Measurements from ENCODE around the gene CTNNB1. TPM values are rescaled to one million over a fixed set of nuclear protein-coding genes. Genes with fewer than 3 reads are reported as not detected.

CTNNB1 gene
- total RNA-seq, 1 donor from 2014 or later, result 1,006 TPM

DNA sequence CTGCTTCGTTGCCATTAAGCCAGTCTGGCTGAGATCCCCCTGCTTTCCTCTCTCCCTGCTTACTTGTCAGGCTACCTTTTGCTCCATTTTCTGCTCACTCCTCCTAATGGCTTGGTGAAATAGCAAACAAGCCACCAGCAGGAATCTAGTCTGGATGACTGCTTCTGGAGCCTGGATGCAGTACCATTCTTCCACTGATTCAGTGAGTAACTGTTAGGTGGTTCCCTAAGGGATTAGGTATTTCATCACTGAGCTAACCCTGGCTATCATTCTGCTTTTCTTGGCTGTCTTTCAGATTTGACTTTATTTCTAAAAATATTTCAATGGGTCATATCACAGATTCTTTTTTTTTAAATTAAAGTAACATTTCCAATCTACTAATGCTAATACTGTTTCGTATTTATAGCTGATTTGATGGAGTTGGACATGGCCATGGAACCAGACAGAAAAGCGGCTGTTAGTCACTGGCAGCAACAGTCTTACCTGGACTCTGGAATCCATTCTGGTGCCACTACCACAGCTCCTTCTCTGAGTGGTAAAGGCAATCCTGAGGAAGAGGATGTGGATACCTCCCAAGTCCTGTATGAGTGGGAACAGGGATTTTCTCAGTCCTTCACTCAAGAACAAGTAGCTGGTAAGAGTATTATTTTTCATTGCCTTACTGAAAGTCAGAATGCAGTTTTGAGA lies 25.0 kb downstream of the CTNNB1 start:
- H3K4me3 ChIP-seq (ENCODE audit: low read depth, low read length), result no peak overlapping the region
- FAIRE-seq, result no peak
- H3K27me3 ChIP-seq (ENCODE audit: control insufficient read depth, insufficient read depth, low read length), result no peaks in the 10 kb centered on the region
- peaks cover 17% of the 10 kb centered on the region for H3K36me3 ChIP-seq (ENCODE audit: control insufficient read depth, insufficient read depth, low read length)
- TF ChIP-seq, protein P1, sequence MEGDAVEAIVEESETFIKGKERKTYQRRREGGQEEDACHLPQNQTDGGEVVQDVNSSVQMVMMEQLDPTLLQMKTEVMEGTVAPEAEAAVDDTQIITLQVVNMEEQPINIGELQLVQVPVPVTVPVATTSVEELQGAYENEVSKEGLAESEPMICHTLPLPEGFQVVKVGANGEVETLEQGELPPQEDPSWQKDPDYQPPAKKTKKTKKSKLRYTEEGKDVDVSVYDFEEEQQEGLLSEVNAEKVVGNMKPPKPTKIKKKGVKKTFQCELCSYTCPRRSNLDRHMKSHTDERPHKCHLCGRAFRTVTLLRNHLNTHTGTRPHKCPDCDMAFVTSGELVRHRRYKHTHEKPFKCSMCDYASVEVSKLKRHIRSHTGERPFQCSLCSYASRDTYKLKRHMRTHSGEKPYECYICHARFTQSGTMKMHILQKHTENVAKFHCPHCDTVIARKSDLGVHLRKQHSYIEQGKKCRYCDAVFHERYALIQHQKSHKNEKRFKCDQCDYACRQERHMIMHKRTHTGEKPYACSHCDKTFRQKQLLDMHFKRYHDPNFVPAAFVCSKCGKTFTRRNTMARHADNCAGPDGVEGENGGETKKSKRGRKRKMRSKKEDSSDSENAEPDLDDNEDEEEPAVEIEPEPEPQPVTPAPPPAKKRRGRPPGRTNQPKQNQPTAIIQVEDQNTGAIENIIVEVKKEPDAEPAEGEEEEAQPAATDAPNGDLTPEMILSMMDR (IDR thresholded peaks at IDR 0.05; ENCODE audit: insufficient read depth, low read length, severe bottlenecking), result no peak
- DNase-seq (ENCODE audit: low read depth), result peak; percentile 59

DNA sequence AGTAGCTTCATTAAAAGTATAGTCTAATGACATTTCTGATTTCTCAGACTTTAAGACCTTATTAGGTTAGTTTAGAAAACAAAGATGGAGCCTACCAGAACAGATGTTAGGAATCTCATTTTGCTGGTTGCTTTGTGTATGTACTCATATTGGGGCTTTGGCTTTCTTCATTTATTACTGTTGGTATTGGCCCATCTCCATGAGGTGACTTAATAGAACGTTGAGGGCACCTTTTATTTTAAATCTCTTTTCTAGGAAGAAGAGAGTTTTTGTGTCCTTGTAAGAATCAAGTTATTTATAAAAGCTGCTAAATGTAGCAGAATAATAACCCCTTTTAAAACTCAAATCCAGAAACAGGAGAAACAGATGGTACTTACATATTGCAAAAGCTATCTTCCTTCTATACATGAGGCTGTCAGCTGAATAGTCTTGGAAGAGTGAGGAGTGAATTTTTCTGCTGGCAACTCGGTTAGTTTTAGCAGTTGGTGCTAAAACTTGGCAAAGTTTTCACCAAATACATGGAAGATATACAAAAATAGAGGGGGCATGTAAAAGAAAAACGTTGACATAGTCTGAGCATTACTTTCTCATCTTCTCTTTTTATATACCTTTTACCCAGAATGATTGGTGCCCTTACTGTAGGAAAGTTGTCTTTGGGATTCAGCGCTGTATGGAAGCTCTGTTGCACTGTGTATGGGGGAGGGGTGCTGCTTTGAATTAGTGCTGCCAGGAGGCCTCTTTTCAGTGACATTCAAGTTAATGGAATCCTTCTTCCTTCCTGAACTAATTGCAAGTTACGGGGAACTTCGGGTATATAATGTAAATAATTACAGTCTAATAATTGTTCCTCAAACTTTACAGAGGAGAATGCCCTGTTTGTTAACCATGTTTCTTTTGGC lies 35.8 kb downstream of the CTNNB1 start:
- FAIRE-seq (no peak), DNase-seq (ENCODE audit: low read depth) (no peak)
- H3K36me3 ChIP-seq (ENCODE audit: control insufficient read depth, insufficient read depth, low read length), result peaks cover 33% of the 10 kb centered on the region
- TF ChIP-seq, protein P1 (IDR thresholded peaks at IDR 0.05; ENCODE audit: insufficient read depth, low read length, severe bottlenecking), result no peak
- no peak overlapping the region for H3K4me3 ChIP-seq (ENCODE audit: low read depth, low read length)
- H3K27me3 ChIP-seq (ENCODE audit: control insufficient read depth, insufficient read depth, low read length), result no peaks in the 10 kb centered on the region

DNA sequence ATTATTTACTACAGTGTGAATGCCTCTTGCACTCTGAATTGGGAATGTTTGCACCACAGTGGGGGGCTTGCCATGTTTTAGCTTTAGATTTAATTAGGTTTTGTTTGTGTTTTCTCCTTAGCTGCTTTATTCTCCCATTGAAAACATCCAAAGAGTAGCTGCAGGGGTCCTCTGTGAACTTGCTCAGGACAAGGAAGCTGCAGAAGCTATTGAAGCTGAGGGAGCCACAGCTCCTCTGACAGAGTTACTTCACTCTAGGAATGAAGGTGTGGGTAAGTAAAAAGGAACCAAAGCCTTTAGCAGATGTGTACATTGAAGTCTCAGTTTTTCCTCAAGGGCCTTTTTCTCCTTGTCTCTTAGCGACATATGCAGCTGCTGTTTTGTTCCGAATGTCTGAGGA lies 36.9 kb downstream of the CTNNB1 start:
- no peak for DNase-seq (ENCODE audit: low read depth)
- Histone ChIP-seq H3K36me3 (ENCODE audit: control insufficient read depth, insufficient read depth, low read length) (peaks cover 34% of the 10 kb centered on the region), H3K4me3 (ENCODE audit: low read depth, low read length) (no peak overlapping the region), H3K27me3 (ENCODE audit: control insufficient read depth, insufficient read depth, low read length) (no peaks in the 10 kb centered on the region)
- TF ChIP-seq, protein P1 (IDR thresholded peaks at IDR 0.05; ENCODE audit: insufficient read depth, low read length, severe bottlenecking), result no peak
- FAIRE-seq, result no peak

DNA sequence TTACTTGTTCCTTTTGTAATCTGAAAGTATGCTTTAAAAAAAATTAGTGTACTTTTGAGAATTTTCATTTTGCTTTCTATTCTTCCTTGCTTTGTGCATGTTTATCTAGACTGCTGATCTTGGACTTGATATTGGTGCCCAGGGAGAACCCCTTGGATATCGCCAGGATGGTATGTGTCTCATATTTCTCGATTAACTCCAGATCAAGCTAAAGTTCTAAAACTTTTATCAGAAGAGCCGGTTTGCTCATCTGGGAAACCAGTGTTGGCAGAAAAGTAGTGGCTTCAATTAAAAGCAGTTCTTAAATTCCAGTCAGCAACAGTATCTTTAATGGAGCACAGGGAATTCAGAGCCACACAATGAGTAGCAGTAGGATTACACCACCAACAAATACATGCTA lies 38.6 kb downstream of the CTNNB1 start:
- DNase-seq (ENCODE audit: low read depth) (no peak), FAIRE-seq (no peak)
- Histone ChIP-seq H3K4me3 (ENCODE audit: low read depth, low read length) (no peak overlapping the region), H3K27me3 (ENCODE audit: control insufficient read depth, insufficient read depth, low read length) (no peaks in the 10 kb centered on the region), H3K36me3 (ENCODE audit: control insufficient read depth, insufficient read depth, low read length) (peaks cover 34% of the 10 kb centered on the region)
- TF ChIP-seq, protein P1 (IDR thresholded peaks at IDR 0.05; ENCODE audit: insufficient read depth, low read length, severe bottlenecking), result no peak

DNA sequence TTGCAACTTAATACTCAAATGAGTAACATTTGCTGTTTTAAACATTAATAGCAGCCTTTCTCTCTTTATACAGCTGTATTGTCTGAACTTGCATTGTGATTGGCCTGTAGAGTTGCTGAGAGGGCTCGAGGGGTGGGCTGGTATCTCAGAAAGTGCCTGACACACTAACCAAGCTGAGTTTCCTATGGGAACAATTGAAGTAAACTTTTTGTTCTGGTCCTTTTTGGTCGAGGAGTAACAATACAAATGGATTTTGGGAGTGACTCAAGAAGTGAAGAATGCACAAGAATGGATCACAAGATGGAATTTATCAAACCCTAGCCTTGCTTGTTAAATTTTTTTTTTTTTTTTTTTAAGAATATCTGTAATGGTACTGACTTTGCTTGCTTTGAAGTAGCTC lies 40.3 kb downstream of the CTNNB1 start:
- FAIRE-seq (no peak), DNase-seq (ENCODE audit: low read depth) (no peak)
- Histone ChIP-seq H3K36me3 (ENCODE audit: control insufficient read depth, insufficient read depth, low read length) (peaks cover 24% of the 10 kb centered on the region), H3K27me3 (ENCODE audit: control insufficient read depth, insufficient read depth, low read length) (no peaks in the 10 kb centered on the region), H3K4me3 (ENCODE audit: low read depth, low read length) (no peak overlapping the region)
- TF ChIP-seq, protein P1 (IDR thresholded peaks at IDR 0.05; ENCODE audit: insufficient read depth, low read length, severe bottlenecking), result no peak

All from bronchial epithelial cell (primary cell).